ENCODE data around the gene CNTN2.

CNTN2 gene

DNA sequence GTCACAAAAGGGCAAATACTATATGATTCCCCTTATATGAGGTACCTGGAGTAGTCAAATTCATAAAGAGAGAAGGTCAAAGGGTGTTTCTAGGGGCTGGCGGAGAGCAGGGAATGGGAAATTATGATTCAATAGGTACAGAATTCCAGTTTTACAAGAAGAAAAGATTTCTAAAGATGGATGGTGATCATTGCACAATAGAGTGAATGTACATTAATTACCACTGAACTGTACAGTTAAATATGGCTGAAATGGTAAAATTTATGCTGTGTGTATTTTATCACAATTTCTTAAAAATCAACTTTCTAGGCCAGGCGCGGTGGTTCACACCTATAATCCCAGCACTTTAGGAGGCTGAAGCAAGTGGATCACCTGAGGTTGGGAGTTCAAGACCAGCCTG is 59.4 kb downstream of the CNTN2 start:
- TF ChIP-seq FOXP2 (optimal IDR thresholded peaks at IDR 0.05; ENCODE audit: borderline replicate concordance, extremely low read depth, extremely low read length, insufficient read depth) (no peak), POLR2AphosphoS5 (IDR thresholded peaks at IDR 0.05; ENCODE audit: low read depth, low read length) (no peak), SIN3A (IDR thresholded peaks at IDR 0.05; ENCODE audit: borderline replicate concordance, insufficient read depth, low read length) (no peak), TAF1 (IDR thresholded peaks at IDR 0.05; ENCODE audit: borderline replicate concordance, insufficient read depth, low read length) (no peak), REST (IDR thresholded peaks at IDR 0.05; ENCODE audit: insufficient read depth in 1 of 2, low read depth in 2 of 2, low read length in 2 of 2) (no peak)

DNA sequence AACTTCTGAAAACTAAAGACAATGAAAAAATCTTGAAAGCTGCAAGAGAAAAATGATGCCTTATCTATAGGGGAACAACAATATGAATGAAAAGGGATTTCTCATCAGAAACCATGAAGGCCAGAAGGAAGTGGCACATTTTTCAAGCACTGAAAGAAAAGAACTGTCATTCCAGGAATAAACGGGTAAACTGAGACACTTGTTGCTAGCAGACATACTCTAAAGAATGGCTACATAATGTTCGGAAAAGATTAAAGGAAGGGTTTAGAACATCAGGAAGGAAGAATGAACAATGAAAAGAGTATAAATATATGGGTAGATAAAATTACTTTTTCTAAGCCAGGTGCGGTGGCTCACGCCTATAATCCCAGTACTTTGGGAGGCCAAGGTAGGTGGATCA is 64.3 kb downstream of the CNTN2 start:
- TF ChIP-seq TAF1 (IDR thresholded peaks at IDR 0.05; ENCODE audit: borderline replicate concordance, insufficient read depth, low read length) (no peak), FOXP2 (optimal IDR thresholded peaks at IDR 0.05; ENCODE audit: borderline replicate concordance, extremely low read depth, extremely low read length, insufficient read depth) (no peak)

DNA sequence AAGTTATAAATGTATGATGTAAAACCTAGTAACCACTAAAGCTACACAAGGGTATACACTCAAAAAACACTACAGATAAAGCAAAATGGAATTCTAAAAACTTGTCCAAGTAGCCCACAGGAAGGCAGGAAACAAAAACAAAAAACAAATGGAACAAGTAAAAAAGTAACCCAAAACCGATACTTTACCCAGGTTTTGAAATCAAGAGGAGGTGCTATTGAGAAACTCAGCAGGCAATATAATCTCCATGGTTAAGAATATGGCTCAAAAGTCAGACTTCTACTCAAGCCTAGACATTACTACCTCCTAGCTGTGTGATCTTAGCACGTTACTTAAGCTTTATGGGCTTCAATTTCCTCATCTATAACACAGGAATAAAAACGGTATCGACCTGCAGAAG is 65.5 kb downstream of the CNTN2 start:
- no peak for TF ChIP-seq FOXP2 (optimal IDR thresholded peaks at IDR 0.05; ENCODE audit: borderline replicate concordance, extremely low read depth, extremely low read length, insufficient read depth)
- TF ChIP-seq TAF1 (IDR thresholded peaks at IDR 0.05; ENCODE audit: borderline replicate concordance, insufficient read depth, low read length), result no peak

- TF ChIP-seq REST (IDR thresholded peaks at IDR 0.05; ENCODE audit: insufficient read depth in 1 of 2, low read depth in 2 of 2, low read length in 2 of 2), result no peak
- no peak for TF ChIP-seq FOXP2 (optimal IDR thresholded peaks at IDR 0.05; ENCODE audit: borderline replicate concordance, extremely low read depth, extremely low read length, insufficient read depth)
- TF ChIP-seq SIN3A (IDR thresholded peaks at IDR 0.05; ENCODE audit: borderline replicate concordance, insufficient read depth, low read length), result no peak
- TF ChIP-seq TAF1 (IDR thresholded peaks at IDR 0.05; ENCODE audit: borderline replicate concordance, insufficient read depth, low read length), result no peak
- no peak for TF ChIP-seq POLR2AphosphoS5 (IDR thresholded peaks at IDR 0.05; ENCODE audit: low read depth, low read length)
These were observed 66.3 kb downstream of the CNTN2 start for GRCh38 chr1:205109269-205109668.

DNA sequence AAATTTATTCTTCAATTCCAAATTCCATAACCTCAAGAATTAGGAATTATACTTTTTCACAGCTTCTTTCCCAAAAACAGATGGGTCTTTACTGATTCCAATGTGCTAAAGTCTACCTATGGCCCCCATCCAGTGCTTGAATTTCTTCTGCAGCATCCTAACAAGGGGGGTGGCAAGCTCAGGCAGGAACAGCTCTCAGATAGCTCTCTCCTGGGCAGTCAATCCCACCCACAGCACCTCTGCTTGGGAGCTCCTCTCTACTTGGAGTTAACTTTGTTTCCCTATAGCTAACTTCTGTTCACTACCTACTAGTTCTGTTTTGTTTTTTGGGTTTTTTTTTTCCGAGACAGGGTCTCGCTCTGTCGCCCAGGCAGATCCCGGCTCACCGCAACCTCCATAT is 66.7 kb downstream of the CNTN2 start:
- TF ChIP-seq REST (IDR thresholded peaks at IDR 0.05; ENCODE audit: insufficient read depth in 1 of 2, low read depth in 2 of 2, low read length in 2 of 2), result no peak
- no peak for TF ChIP-seq TAF1 (IDR thresholded peaks at IDR 0.05; ENCODE audit: borderline replicate concordance, insufficient read depth, low read length)
- no peak for TF ChIP-seq FOXP2 (optimal IDR thresholded peaks at IDR 0.05; ENCODE audit: borderline replicate concordance, extremely low read depth, extremely low read length, insufficient read depth)
- no peak for TF ChIP-seq POLR2AphosphoS5 (IDR thresholded peaks at IDR 0.05; ENCODE audit: low read depth, low read length)
- TF ChIP-seq SIN3A (IDR thresholded peaks at IDR 0.05; ENCODE audit: borderline replicate concordance, insufficient read depth, low read length), result no peak

DNA sequence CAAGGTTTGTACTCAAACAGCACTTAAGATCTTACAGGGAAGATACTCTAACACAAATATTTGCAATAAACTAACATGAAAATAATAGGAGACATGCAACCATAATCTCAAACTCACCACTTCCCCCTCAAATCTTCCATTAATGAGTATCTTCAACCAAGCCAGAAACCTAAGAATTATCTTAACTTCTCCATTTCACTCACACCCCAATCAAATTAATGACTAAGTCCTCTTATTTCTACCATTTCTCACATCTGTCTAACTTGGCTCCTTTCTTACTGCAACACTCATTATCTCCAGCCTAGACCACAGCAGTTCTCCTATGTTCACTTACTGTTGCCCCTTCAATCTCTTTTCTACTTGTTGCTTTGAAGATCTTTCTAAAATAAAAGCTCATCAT is 68.3 kb downstream of the CNTN2 start:
- no peak for TF ChIP-seq REST (IDR thresholded peaks at IDR 0.05; ENCODE audit: insufficient read depth in 1 of 2, low read depth in 2 of 2, low read length in 2 of 2)
- TF ChIP-seq TAF1 (IDR thresholded peaks at IDR 0.05; ENCODE audit: borderline replicate concordance, insufficient read depth, low read length), result no peak
- TF ChIP-seq FOXP2 (optimal IDR thresholded peaks at IDR 0.05; ENCODE audit: borderline replicate concordance, extremely low read depth, extremely low read length, insufficient read depth), result no peak
- TF ChIP-seq POLR2AphosphoS5 (IDR thresholded peaks at IDR 0.05; ENCODE audit: low read depth, low read length), result no peak
- TF ChIP-seq SIN3A (IDR thresholded peaks at IDR 0.05; ENCODE audit: borderline replicate concordance, insufficient read depth, low read length), result no peak
